NCI-H2171 (cell line): ENCODE measurements around the gene VPS35L.
A peak's percentile ranks its signal among the peaks of the same experiment; 100 is the strongest.
"Not testable (repeated sequence)": the region's sequence is repeated elsewhere in the genome, so short reads cannot be mapped to it uniquely, and the experiment has no call there.

Experiments
- DNase-seq: peaks from one replicate; lab custom pipeline; 2025; lab: John Stamatoyannopoulos, UW

VPS35L gene

GRCh38 chr16:19712418-19713058 lies 157.0 kb downstream of the VPS35L start:
- no peak for DNase-seq

- no peak for DNase-seq
These were observed 158.2 kb downstream of the VPS35L start for GRCh38 chr16:19713697-19714096.

GRCh38 chr16:19715566-19715965 lies 160.1 kb downstream of the VPS35L start:
- DNase-seq = no peak

- no peak for DNase-seq
These were observed 160.7 kb downstream of the VPS35L start for GRCh38 chr16:19716183-19716582.

GRCh38 chr16:19716728-19717127 lies 161.2 kb downstream of the VPS35L start:
- not testable (repeated sequence) for DNase-seq

- DNase-seq = no peak
These were observed 161.8 kb downstream of the VPS35L start for GRCh38 chr16:19717314-19717713.

- DNase-seq = peak; percentile 91
These were observed 162.5 kb downstream of the VPS35L start, which contains the start of the genes IQCK and KNOP1 for GRCh38 chr16:19717741-19718623. Gene IQCK, plus strand, starts transcription at chr16:19718271. Its CDS starts 36 bp downstream, at chr16:19718307. Gene KNOP1, minus strand, starts transcription at chr16:19718227. Its CDS starts 3,192 bp downstream, at chr16:19715035.

- DNase-seq = peak; percentile 34
These were observed 163.1 kb downstream of the VPS35L start for GRCh38 chr16:19718624-19718965.

- no peak for DNase-seq
These were observed 166.9 kb downstream of the VPS35L start for GRCh38 chr16:19722269-19722952.

GRCh38 chr16:19722981-19723380 lies 167.5 kb downstream of the VPS35L start:
- DNase-seq = no peak

- no peak for DNase-seq
These were observed 173.1 kb downstream of the VPS35L start for GRCh38 chr16:19728636-19728965.

- DNase-seq = no peak
These were observed 178.0 kb downstream of the VPS35L start for GRCh38 chr16:19733551-19733950.

- DNase-seq = no peak
These were observed 179.8 kb downstream of the VPS35L start for GRCh38 chr16:19735074-19735867.

GRCh38 chr16:19737306-19738038 lies 182.0 kb downstream of the VPS35L start:
- DNase-seq = no peak

- DNase-seq = no peak
These were observed 185.9 kb downstream of the VPS35L start for GRCh38 chr16:19741354-19741753.

- DNase-seq = no peak
These were observed 188.3 kb downstream of the VPS35L start for GRCh38 chr16:19743816-19744159.

- DNase-seq = no peak
These were observed 189.2 kb downstream of the VPS35L start for GRCh38 chr16:19744670-19745069.

GRCh38 chr16:19745286-19746010 lies 189.9 kb downstream of the VPS35L start:
- DNase-seq = no peak

GRCh38 chr16:19746561-19746960 lies 191.1 kb downstream of the VPS35L start:
- DNase-seq = no peak

- no peak for DNase-seq
These were observed 193.1 kb downstream of the VPS35L start for GRCh38 chr16:19748389-19749168.
